Esophagus muscularis mucosa (tissue), 4 donors: ENCODE results near the gene RETSAT. TPM values are rescaled to one million over a fixed set of nuclear protein-coding genes. Genes with fewer than 3 reads are reported as not detected.
"Not testable (repeated sequence)": the region's sequence is repeated elsewhere in the genome, so short reads cannot be mapped to it uniquely, and the experiment has no call there.

Experiments
- DNase-seq: peaks from one replicate; pipeline ENCODE4 v3.0.0-alpha.2; 2017; ENCODE audit errors: extremely low spot score
- H3K27ac ChIP-seq, 4 donors: fragments of 200-600 bp; sonication (generic); replicated peaks in 1 of 4; 1 replicate in 3 of 4; 2 replicates in 1 of 4; pipeline ENCODE4 v1.5.1; 2016 to 2019; ENCODE audit warnings: mild to moderate bottlenecking in 1 of 4
- H3K27me3 ChIP-seq, 4 donors: fragments of 200-600 bp; sonication (generic); one replicate each; pipeline versions ENCODE4 v1.5.1 to v1.6.0; 2016 to 2019
- H3K36me3 ChIP-seq, 4 donors: fragments of 200-600 bp; sonication (generic); one replicate each; pipeline ENCODE4 v1.5.1; 2016 to 2019
- H3K4me1 ChIP-seq, 4 donors: fragments of 200-600 bp; sonication (generic); one replicate each; pipeline ENCODE4 v1.5.1; 2016 to 2019
- H3K4me3 ChIP-seq, 4 donors: fragments of 200-600 bp; sonication (generic); 1 replicate in 2 of 4; 2 replicates in 2 of 4; pipeline ENCODE4 v1.5.1; 2016 to 2019; ENCODE audit warnings: mild to moderate bottlenecking in 4 of 4, moderate library complexity in 1 of 4
- H3K9me3 ChIP-seq, 4 donors: fragments of 200-600 bp; sonication (generic); 1 replicate in 3 of 4; 2 replicates in 1 of 4; pipeline ENCODE4 v1.5.1; 2016 to 2019
- EP300 ChIP-seq: sonication (generic); formaldehyde crosslinking; IDR thresholded peaks from one replicate; pipeline ENCODE4 v1.6.1; 2017; ENCODE audit warnings: antibody characterized with exemption
- POLR2A ChIP-seq: fragments of 450-650 bp; IDR thresholded peaks from one replicate; pipeline ENCODE4 v1.6.1; 2017; ENCODE audit warnings: antibody characterized with exemption, moderate library complexity, mild to moderate bottlenecking, low read depth
- POLR2AphosphoS5 ChIP-seq, 2 donors: sonication (generic); formaldehyde crosslinking; IDR thresholded peaks; one replicate each; pipeline ENCODE4 v1.6.1; 2017; ENCODE audit warnings: antibody characterized with exemption in 2 of 2
- WGBS: methylation state at CpG from one replicate; pipeline ENCODE4 v1.1.5; 2018; 5-methylcytosine and 5-hydroxymethylcytosine counted together
- intact Hi-C: fragments of 100-400 bp; cut with DNase I; formaldehyde crosslinking; loops from one replicate; pipeline ENCODE4 v1.15.1; 2023
- total RNA-seq, 4 donors: library from RNA; depleted of rRNA; stranded (reverse); fragments of >200 nt; gene quantifications; one replicate each; pipeline versions ENCODE4 v1.1.0 to v1.2.1, GENCODE V29; 2016
- TF ChIP-seq, protein P1 (sequence below), 3 experiments: fragments of 200-600 bp in 2 of 3; fragments of 450-650 bp in 1 of 3; sonication (generic) in 2 of 3; IDR thresholded peaks; one replicate each; pipeline ENCODE4 v1.5.1; 2017 to 2019; ENCODE audit warnings: antibody characterized with exemption in 3 of 3, mild to moderate bottlenecking in 2 of 3, moderate library complexity in 1 of 3

The RETSAT gene
- total RNA-seq, 4 donors from 2014 or later = 34.3 to 63.7 (median 45.7) TPM

DNA sequence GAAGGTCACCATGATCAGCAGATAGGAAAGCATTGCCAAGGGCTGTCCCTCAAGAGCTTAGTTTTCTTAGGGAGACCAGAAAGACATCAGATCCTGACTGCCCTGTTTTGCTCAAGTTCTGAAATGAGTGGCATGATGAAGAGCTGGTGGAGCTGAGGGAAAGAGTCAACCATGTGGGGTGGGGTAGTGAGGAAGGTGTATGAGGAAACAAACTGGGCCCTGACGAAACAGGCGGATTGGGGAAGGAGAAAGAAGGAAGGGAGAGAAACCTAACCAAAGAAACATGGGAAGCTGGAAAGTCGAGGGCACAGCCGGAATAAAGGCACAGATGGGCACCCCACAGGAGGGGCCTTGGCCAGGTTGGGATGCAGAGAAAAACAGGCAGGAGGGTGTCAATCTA is 34.5 kb downstream of the RETSAT start:
- intact Hi-C loops = no loop called here
- WGBS = 87% methylated on average over 4 of the region's 4 CpGs
- Histone ChIP-seq H3K9me3 (no peaks in the 10 kb centered on the region), H3K36me3 (peaks cover 35 to 94% (median 80%) of the 10 kb centered on the region in 4 donors), H3K27me3 (no peaks in the 10 kb centered on the region), H3K4me1 (peaks cover 21 to 62% (median 46%) of the 10 kb centered on the region in 4 donors), H3K4me3 (no peak overlapping the region), H3K27ac (no peak overlapping the region)
- no peak for DNase-seq
- TF ChIP-seq, protein P1, sequence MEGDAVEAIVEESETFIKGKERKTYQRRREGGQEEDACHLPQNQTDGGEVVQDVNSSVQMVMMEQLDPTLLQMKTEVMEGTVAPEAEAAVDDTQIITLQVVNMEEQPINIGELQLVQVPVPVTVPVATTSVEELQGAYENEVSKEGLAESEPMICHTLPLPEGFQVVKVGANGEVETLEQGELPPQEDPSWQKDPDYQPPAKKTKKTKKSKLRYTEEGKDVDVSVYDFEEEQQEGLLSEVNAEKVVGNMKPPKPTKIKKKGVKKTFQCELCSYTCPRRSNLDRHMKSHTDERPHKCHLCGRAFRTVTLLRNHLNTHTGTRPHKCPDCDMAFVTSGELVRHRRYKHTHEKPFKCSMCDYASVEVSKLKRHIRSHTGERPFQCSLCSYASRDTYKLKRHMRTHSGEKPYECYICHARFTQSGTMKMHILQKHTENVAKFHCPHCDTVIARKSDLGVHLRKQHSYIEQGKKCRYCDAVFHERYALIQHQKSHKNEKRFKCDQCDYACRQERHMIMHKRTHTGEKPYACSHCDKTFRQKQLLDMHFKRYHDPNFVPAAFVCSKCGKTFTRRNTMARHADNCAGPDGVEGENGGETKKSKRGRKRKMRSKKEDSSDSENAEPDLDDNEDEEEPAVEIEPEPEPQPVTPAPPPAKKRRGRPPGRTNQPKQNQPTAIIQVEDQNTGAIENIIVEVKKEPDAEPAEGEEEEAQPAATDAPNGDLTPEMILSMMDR (IDR thresholded peaks at IDR 0.05) = no peak
- TF ChIP-seq EP300 (no peak), POLR2A (no peak)

DNA sequence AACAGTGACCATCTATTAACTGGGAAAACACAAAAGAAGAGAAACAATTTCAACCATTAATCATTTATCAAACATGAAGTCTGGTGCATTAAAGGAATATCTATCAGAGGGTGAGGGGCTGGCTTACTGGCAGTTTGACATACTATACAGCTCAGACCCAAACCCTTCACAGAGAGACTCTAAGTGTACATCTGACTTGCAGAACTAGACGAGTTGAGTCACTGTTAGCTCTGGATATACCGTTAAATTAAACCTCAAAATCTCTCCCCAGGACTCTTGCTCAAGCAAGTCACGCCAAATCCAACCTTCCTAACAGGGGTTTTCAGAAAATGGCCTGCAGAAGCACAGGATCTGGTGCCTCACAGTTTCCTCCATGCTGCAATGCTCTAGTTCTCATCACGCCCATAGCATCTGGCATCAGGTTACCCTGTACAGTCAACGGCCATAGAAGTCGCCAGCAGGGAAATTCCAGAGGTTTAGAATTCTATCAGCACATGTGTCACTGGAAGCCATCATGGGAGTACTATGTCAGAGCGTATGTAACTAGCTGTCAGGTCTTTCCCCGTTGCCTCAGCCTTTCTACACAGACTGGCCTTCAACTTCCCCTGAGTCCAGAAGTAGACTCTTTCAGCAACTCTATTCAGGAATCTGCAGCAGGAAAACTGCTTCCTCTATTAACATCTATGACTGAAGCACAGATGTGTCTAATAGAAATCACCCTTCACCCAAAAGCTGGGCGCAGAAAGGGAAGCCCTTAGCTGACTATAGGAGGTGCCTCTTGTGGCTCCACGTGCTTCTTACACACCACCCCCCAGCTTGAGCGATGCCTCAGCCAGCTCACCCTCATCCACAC is 35.9 kb downstream of the RETSAT start:
- no peak overlapping the region for H3K27ac ChIP-seq
- H3K9me3 ChIP-seq = no peaks in the 10 kb centered on the region
- no peak overlapping the region for H3K4me3 ChIP-seq
- H3K36me3 ChIP-seq = peaks cover 25 to 89% (median 77%) of the 10 kb centered on the region in 4 donors
- intact Hi-C loops = no loop called here
- WGBS = 79% methylated on average over 9 of the region's 11 CpGs
- H3K27me3 ChIP-seq = no peaks in the 10 kb centered on the region
- no peak for DNase-seq
- TF ChIP-seq POLR2A (no peak), EP300 (no peak), POLR2AphosphoS5 (IDR thresholded peaks at IDR 0.05) (no peak)
- TF ChIP-seq, protein P1 (IDR thresholded peaks at IDR 0.05) = no peak
- H3K4me1 ChIP-seq = peaks cover 10 to 49% (median 33%) of the 10 kb centered on the region in 4 donors

DNA sequence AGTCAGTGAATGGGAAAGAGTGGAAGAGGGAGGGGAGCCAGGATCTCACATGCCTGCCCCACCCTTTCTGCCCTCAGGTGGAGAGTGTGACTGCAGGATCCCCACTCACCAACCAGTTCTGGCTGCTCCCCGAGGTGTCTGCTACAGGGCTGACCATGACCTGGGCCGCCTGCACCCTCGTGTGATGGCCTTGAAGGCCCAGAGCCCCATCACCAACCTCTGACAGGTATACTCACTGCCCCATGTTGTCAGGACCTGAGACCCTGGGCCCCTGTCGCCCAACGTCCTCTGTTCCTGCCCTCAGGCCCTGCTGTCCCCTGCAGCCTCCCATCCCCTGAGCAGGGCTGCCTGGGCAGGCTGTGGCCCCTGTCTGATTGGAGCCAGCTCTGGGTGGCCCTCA is 38.4 kb downstream of the RETSAT start:
- WGBS = no CpG with 5 or more reads among the region's 5 CpGs
- DNase-seq, intact Hi-C loops, H3K27ac ChIP-seq, H3K9me3 ChIP-seq, H3K4me3 ChIP-seq, H3K27me3 ChIP-seq: not testable (repeated sequence)
- Histone ChIP-seq H3K36me3 (peaks cover 6 to 68% (median 58%) of the 10 kb centered on the region in 4 donors), H3K4me1 (peaks cover 0 to 23% (median 8%) of the 10 kb centered on the region in 4 donors)

DNA sequence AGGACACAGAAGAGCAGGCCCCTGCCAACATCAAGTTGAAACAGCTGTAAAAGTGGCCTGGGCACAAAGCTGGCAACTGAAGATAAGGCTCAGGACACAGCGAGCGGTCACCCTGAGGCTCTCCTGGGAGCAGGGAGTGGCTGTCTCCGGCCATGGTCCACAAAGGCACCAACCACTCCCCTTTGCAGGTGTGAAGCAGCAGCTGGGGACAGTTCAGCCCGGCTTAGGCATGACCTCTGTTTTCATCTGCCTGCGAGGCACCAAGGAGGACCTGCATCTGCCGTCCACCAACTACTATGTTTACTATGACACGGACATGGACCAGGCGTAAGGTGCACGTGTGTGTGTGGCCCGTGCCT is 39.5 kb downstream of the RETSAT start:
- peaks cover 0 to 16% (median 2%) of the 10 kb centered on the region in 4 donors for H3K4me1 ChIP-seq
- H3K9me3 ChIP-seq = no peaks in the 10 kb centered on the region
- peaks cover 2 to 65% (median 51%) of the 10 kb centered on the region in 4 donors for H3K36me3 ChIP-seq
- intact Hi-C loops = no loop called here
- no peak overlapping the region for H3K27ac ChIP-seq
- no peaks in the 10 kb centered on the region for H3K27me3 ChIP-seq
- DNase-seq = no peak
- WGBS = 79% methylated on average over 8 of the region's 10 CpGs
- TF ChIP-seq, protein P1 (IDR thresholded peaks at IDR 0.05) = no peak
- TF ChIP-seq POLR2AphosphoS5 (IDR thresholded peaks at IDR 0.05) = no peak
- no peak for TF ChIP-seq EP300
- no peak for TF ChIP-seq POLR2A
- H3K4me3 ChIP-seq = no peak overlapping the region

DNA sequence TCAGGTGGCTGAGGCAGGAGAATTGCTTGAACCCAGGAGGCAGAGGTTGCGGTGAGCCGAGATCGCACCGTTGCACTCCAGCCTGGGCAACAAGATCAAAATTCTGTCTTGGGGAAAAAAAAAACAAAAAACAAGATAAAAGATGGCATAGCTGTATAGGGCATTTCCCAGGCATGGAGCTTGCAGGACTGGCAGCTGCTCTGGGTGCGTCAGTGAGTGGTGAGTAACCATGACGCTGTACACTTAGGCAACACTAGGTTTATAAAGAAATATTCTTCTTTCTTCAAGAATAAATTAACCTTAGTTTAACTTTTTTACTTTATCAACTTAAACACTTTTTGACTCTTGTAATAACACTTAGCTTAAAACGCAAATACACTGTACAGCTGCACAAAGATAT is 41.9 kb downstream of the RETSAT start:
- no peak for DNase-seq
- Histone ChIP-seq H3K27ac (no peak overlapping the region), H3K9me3 (no peaks in the 10 kb centered on the region), H3K27me3 (no peaks in the 10 kb centered on the region), H3K4me1 (peaks cover 11 to 17% (median 15%) of the 10 kb centered on the region in 4 donors), H3K4me3 (no peak overlapping the region), H3K36me3 (peaks cover 4 to 58% (median 47%) of the 10 kb centered on the region in 4 donors)
- TF ChIP-seq EP300 (no peak), POLR2AphosphoS5 (IDR thresholded peaks at IDR 0.05) (no peak), POLR2A (no peak)
- TF ChIP-seq, protein P1 (IDR thresholded peaks at IDR 0.05) = no peak
- intact Hi-C loops = no loop called here
- 85% methylated on average over 7 of the region's 7 CpGs for WGBS
